Spleen (tissue), 11 donors: ENCODE measurements around the gene EPHA6. TPM values are rescaled to one million over a fixed set of nuclear protein-coding genes. Genes with fewer than 3 reads are reported as not detected.

Experiments
- DNase-seq: peaks from one replicate; pipeline ENCODE4 v3.0.0-alpha.2; 2020
- H3K27ac ChIP-seq, 8 donors: fragments of 200-600 bp; sonication (generic) in 7 of 8; 1 replicate in 4 of 8; 2 replicates in 4 of 8; pipeline versions ENCODE4 v1.5.0 to v1.8.0; 2016 to 2021; ENCODE audit warnings: inconsistent platforms in 4 of 8, mild to moderate bottlenecking in 4 of 8, moderate library complexity in 1 of 8
- H3K27me3 ChIP-seq, 7 donors: fragments of 200-600 bp; sonication (generic) in 6 of 7; replicated peaks in 1 of 7; 1 replicate in 4 of 7; 2 replicates in 3 of 7; pipeline versions ENCODE4 v1.5.0 to v1.8.0; 2016 to 2021; ENCODE audit warnings: inconsistent platforms in 3 of 7, mild to moderate bottlenecking in 1 of 7
- H3K36me3 ChIP-seq, 6 donors: fragments of 200-600 bp; sonication (generic) in 5 of 6; 1 replicate in 4 of 6; 2 replicates in 2 of 6; pipeline versions ENCODE4 v1.5.0 to v1.8.0; 2016 to 2021; ENCODE audit warnings: inconsistent platforms in 2 of 6
- H3K4me1 ChIP-seq, 6 donors: fragments of 200-600 bp; sonication (generic) in 5 of 6; 1 replicate in 3 of 6; 2 replicates in 3 of 6; pipeline versions ENCODE4 v1.5.0 to v1.8.0; 2016 to 2021; ENCODE audit warnings: inconsistent platforms in 3 of 6
- H3K4me3 ChIP-seq, 8 donors: fragments of 200-600 bp; sonication (generic) in 7 of 8; 1 replicate in 4 of 8; 2 replicates in 4 of 8; pipeline versions ENCODE4 v1.5.0 to v1.8.0; 2016 to 2021; ENCODE audit warnings: inconsistent platforms in 4 of 8, mild to moderate bottlenecking in 4 of 8, moderate library complexity in 2 of 8
- H3K9me3 ChIP-seq, 8 donors: fragments of 200-600 bp; sonication (generic) in 7 of 8; 1 replicate in 4 of 8; 2 replicates in 4 of 8; pipeline versions ENCODE4 v1.5.0 to v1.8.0; 2016 to 2021; ENCODE audit warnings: inconsistent platforms in 4 of 8
- CTCF ChIP-seq, 11 experiments: fragments of 200-600 bp in 7 of 11; fragments of 450-650 bp in 4 of 11; sonication (generic) in 4 of 11; IDR thresholded peaks in 8 of 11; conservative IDR thresholded peaks in 3 of 11; 1 replicate in 7 of 11; 2 replicates in 4 of 11; pipeline versions ENCODE4 v1.4.0 to v1.8.0; 2016 to 2021; ENCODE audit warnings: antibody characterized with exemption in 11 of 11, inconsistent platforms in 4 of 11, mild to moderate bottlenecking in 1 of 11
- POLR2A ChIP-seq, 3 donors: fragments of 450-650 bp; IDR thresholded peaks; one replicate each; pipeline ENCODE4 v1.5.1; 2017; ENCODE audit warnings: antibody characterized with exemption in 3 of 3, mild to moderate bottlenecking in 1 of 3
- POLR2AphosphoS5 ChIP-seq, 3 donors: sonication (generic); formaldehyde crosslinking; IDR thresholded peaks; one replicate each; pipeline ENCODE4 v1.5.1; 2017; ENCODE audit warnings: antibody characterized with exemption in 3 of 3
- WGBS, 5 donors: extraction: QIAGEN DNeasy Blood & Tissue Kit in 3 of 5; methylation state at CpG; one replicate each; pipeline versions ENCODE4 v1.1.5 to v1.1.7; 2013 to 2018; 5-methylcytosine and 5-hydroxymethylcytosine counted together
- intact Hi-C: fragments of 100-400 bp; cut with DNase I; formaldehyde crosslinking; loops from one replicate; pipeline ENCODE4 v1.15.0; 2023; ENCODE audit warnings: low total_unique reads
- polyA plus RNA-seq, 3 donors: library from polyadenylated mRNA; stranded (reverse); fragments of 200-250 nt; gene quantifications; one replicate each; pipeline ENCODE4 v1.2.1, GENCODE V29; 2013
- total RNA-seq, 7 donors: library from RNA; depleted of rRNA in 3 of 7; stranded (reverse); fragments of >200 nt in 3 of 7; fragmentation: NEBNext Ultra II Directional in 4 of 7; extraction: Animal tissue kit (Norgen Biotek cat#: 25700) in 4 of 7; gene quantifications; one replicate each; pipeline versions ENCODE4 v1.1.0 to v1.2.1, GENCODE V29; 2016 to 2021
- donor health status: healthy with polysubstance abuse.
- donor health status: DM: no; HTN: no; CAD: no; lungs with moderate emphysema.
- donor health status: DM: no; HTN: no; CAD: no.
- donor health status: Bipolar disorder and iron deficiency.
- donor health status: healthy.
- donor health status: DM: no; HTN: no; CAD: no.
- donor health status: DM: yes; HTN: yes; CAD: no.

The EPHA6 gene
- total and polyA plus RNA-seq, 10 donors: 0.44 TPM; not detected in 9

DNA sequence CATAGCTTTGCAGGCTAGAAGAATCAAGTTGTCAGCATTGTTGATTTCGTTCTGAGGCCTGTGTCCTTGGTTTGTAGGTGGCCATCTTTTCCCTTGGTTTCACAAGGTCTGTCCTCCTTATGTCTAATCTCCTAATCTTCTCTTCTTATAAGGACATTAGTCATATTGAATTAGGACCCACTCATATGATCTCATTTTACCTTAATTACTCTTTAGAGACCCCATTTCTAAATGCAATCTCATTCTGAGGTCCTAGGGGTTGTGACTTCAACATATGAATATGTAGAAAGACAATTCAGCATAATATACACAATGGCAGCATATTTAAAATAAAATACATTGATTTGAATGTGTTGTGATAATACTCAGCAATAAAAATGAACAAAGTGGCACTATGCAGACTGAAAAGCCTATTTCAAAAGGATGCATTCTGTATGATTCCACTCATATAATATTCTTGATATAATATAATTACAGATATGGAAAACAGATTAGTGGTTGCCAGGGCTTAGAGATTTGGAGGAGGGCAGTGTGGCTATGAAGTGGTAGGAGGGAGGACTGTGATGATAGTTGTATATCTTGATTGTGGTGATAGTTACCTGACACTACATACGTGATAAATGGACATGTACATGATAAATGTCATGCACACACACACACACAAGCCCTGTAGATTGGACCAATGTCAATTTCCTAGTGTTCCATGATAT is 431.0 kb downstream of the EPHA6 start:
- Histone ChIP-seq H3K27me3 (no peaks in the 10 kb centered on the region), H3K27ac (no peak overlapping the region), H3K9me3 (no peaks in the 10 kb centered on the region), H3K36me3 (no peaks in the 10 kb centered on the region), H3K4me1 (no peaks in the 10 kb centered on the region), H3K4me3 (no peak overlapping the region)
- DNase-seq: no peak
- intact Hi-C loops: no loop called here
- TF ChIP-seq POLR2A (IDR thresholded peaks at IDR 0.05) (no peak), POLR2AphosphoS5 (IDR thresholded peaks at IDR 0.05) (no peak), CTCF (IDR thresholded peaks at IDR 0.05 in 8 of 11, conservative IDR thresholded peaks at IDR 0.05 in 3 of 11) (no peak)
- whole genome bisulfite sequencing, 5 donors: 47 to 65% (median 61%) methylated on average over 2 of the region's 2 CpGs

- Histone ChIP-seq H3K9me3 (no peaks in the 10 kb centered on the region), H3K27ac (no peak overlapping the region), H3K36me3 (no peaks in the 10 kb centered on the region), H3K27me3 (no peaks in the 10 kb centered on the region), H3K4me1 (no peaks in the 10 kb centered on the region), H3K4me3 (no peak overlapping the region)
- no peak for DNase-seq
- intact Hi-C loops: no loop called here
- TF ChIP-seq POLR2A (IDR thresholded peaks at IDR 0.05) (no peak), POLR2AphosphoS5 (IDR thresholded peaks at IDR 0.05) (no peak), CTCF (IDR thresholded peaks at IDR 0.05 in 8 of 11, conservative IDR thresholded peaks at IDR 0.05 in 3 of 11) (no peak)
- 60 to 72% (median 64%) methylated on average over 2 of the region's 2 CpGs for WGBS, 5 donors
Measured at GRCh38 chr3:97256060-97256459, 441.7 kb downstream of the EPHA6 start.

DNA sequence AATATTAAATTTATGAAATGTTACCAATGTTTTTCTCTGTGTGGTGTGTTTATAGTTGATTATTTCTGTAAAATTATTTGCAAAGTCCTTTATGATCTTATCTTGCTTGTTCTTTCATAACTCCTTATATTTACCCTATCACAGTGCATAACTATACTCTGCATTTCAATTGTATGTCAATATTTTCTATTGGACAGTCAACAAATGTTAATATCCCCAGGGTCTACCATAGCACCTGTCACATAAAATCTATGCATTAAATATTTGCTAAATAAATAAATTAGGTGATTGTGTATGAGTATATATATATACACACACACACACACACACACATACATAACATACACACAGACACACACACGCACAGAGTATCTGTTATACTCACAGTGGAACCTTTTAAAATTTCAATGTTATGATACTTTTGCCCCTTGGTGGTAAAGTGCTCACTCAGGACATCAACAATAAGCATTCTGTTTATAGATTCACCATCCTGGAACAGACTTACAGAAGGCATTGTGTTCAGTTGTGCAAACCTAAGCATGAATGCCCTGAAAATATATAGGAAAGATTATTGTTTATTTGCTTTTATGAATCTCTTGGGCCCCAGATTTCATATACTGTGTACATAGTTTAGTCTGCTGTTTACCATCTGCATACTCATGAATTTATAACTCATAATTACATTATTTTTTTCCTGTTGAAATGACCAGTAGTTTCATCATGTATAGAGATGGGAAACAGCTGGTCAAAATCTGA is 443.7 kb downstream of the EPHA6 start:
- Histone ChIP-seq H3K27me3 (no peaks in the 10 kb centered on the region), H3K4me3 (no peak overlapping the region), H3K4me1 (no peaks in the 10 kb centered on the region), H3K9me3 (no peaks in the 10 kb centered on the region), H3K27ac (no peak overlapping the region), H3K36me3 (no peaks in the 10 kb centered on the region)
- WGBS, 5 donors: 79 to 96% (median 86%) methylated on average over 1 of the region's 1 CpG
- intact Hi-C loops: no loop called here
- DNase-seq: no peak
- TF ChIP-seq POLR2AphosphoS5 (IDR thresholded peaks at IDR 0.05) (no peak), CTCF (IDR thresholded peaks at IDR 0.05 in 8 of 11, conservative IDR thresholded peaks at IDR 0.05 in 3 of 11) (no peak), POLR2A (IDR thresholded peaks at IDR 0.05) (no peak)

- no peaks in the 10 kb centered on the region for H3K27me3 ChIP-seq
- 50 to 63% (median 54%) methylated on average over 1 of the region's 1 CpG for WGBS, 5 donors
- TF ChIP-seq CTCF (IDR thresholded peaks at IDR 0.05 in 8 of 11, conservative IDR thresholded peaks at IDR 0.05 in 3 of 11): no peak
- TF ChIP-seq POLR2AphosphoS5 (IDR thresholded peaks at IDR 0.05): no peak
- no peak for TF ChIP-seq POLR2A (IDR thresholded peaks at IDR 0.05)
- no peaks in the 10 kb centered on the region for H3K4me1 ChIP-seq
- intact Hi-C loops: no loop called here
- H3K36me3 ChIP-seq: no peaks in the 10 kb centered on the region
- no peak overlapping the region for H3K4me3 ChIP-seq
- DNase-seq: no peak
- H3K9me3 ChIP-seq: peaks cover 0 to 2% (median 0%) of the 10 kb centered on the region in 8 donors
- H3K27ac ChIP-seq: no peak overlapping the region
Measured at GRCh38 chr3:97259263-97259662, 444.9 kb downstream of the EPHA6 start.
